A673 (cell line): ENCODE results near the gene IFRD1. TPM values are rescaled to one million over a fixed set of nuclear protein-coding genes. Genes with fewer than 3 reads are reported as not detected.
A peak's percentile ranks its signal among the peaks of the same experiment; 100 is the strongest.

Source experiments
- BruUV-seq: library from RNA; stranded (reverse); fragments of 400-500 nt; replicated peaks from 2 replicates; lab custom pipeline; 2021; lab: Mats Ljungman, UMichigan
- CTCF ChIA-PET: fragments of 300-600 bp; sonication (Branson Sonifier 250); formaldehyde crosslinking; loops from one replicate; lab custom pipeline; 2022; ENCODE audit warnings: antibody characterized with exemption; lab: Charles Lee
- POLR2A ChIA-PET: fragments of 300-600 bp; sonication (Branson Sonifier 250); formaldehyde crosslinking; loops from one replicate; lab custom pipeline; 2022; ENCODE audit warnings: antibody characterized with exemption; ENCODE audit not compliant: low non-redundant PET; lab: Charles Lee
- DNase-seq: peaks from one replicate; pipeline ENCODE4 v3.0.0-alpha.2; 2015; ENCODE audit warnings: low spot score
- H3K27ac ChIP-seq: fragments of 200-600 bp; sonication (generic); 2 replicates; pipeline ENCODE4 v1.5.1; 2016; ENCODE audit warnings: mixed run types, low read depth, mild to moderate bottlenecking, mixed read lengths, antibody characterized with exemption, low read length; ENCODE audit not compliant: poor library complexity, severe bottlenecking
- H3K27me3 ChIP-seq: fragments of 200-600 bp; sonication (generic); replicated peaks from 2 replicates; pipeline ENCODE4 v1.6.1; 2017; ENCODE audit warnings: mixed run types, low read depth, mild to moderate bottlenecking, mixed read lengths, antibody characterized with exemption, low read length; ENCODE audit not compliant: insufficient read depth, poor library complexity
- H3K36me3 ChIP-seq: fragments of 200-600 bp; sonication (generic); 2 replicates; pipeline ENCODE4 v1.6.1; 2016; ENCODE audit warnings: mixed run types, mild to moderate bottlenecking, mixed read lengths, antibody characterized with exemption, low read length; ENCODE audit not compliant: insufficient read depth, poor library complexity, severe bottlenecking
- H3K4me1 ChIP-seq: fragments of 200-600 bp; sonication (generic); 2 replicates; pipeline ENCODE4 v1.6.1; 2017; ENCODE audit warnings: mixed run types, mild to moderate bottlenecking, mixed read lengths, antibody characterized with exemption, low read length; ENCODE audit not compliant: insufficient read depth, poor library complexity, severe bottlenecking
- H3K4me3 ChIP-seq: fragments of 200-600 bp; sonication (generic); 2 replicates; pipeline ENCODE4 v1.5.1; 2016; ENCODE audit warnings: low read depth, mixed run types, mild to moderate bottlenecking, mixed read lengths, low read length; ENCODE audit not compliant: poor library complexity, severe bottlenecking
- H3K9me3 ChIP-seq: fragments of 200-600 bp; sonication (generic); 2 replicates; pipeline ENCODE4 v1.6.1; 2016; ENCODE audit warnings: mixed run types, low read depth, mild to moderate bottlenecking, mixed read lengths, antibody characterized with exemption, low read length; ENCODE audit not compliant: poor library complexity, severe bottlenecking
- CTCF ChIP-seq: fragments of 300-800, 200-600 bp; sonication (generic); conservative IDR thresholded peaks from 2 replicates; pipeline ENCODE4 v1.5.1; 2017; ENCODE audit warnings: low read depth, mild to moderate bottlenecking, antibody characterized with exemption, low read length, moderate library complexity, mixed read lengths
- EZH2 ChIP-seq: fragments of 200-600 bp; sonication (generic); IDR thresholded peaks from 2 replicates; pipeline ENCODE4 v1.6.1; 2017; ENCODE audit warnings: borderline replicate concordance, low read depth, mild to moderate bottlenecking, mixed read lengths, antibody characterized with exemption, low read length; ENCODE audit not compliant: poor library complexity, severe bottlenecking
- intact Hi-C: fragments of 100-400 bp; cut with micrococcal nuclease; formaldehyde crosslinking; loops from one replicate; pipeline ENCODE4 v1.10.0; 2022; ENCODE audit not compliant: unreplicated experiment
- total RNA-seq: library from RNA; stranded (reverse); gene quantifications from 2 replicates; pipeline ENCODE4 v1.2.3, GENCODE V29; 2021

Gene IFRD1
- total RNA-seq, 1 experiment from 2014 or later: 79.9 TPM

- H3K27me3 ChIP-seq: no peaks in the 10 kb centered on the region
- no TSS peak for BruUV-seq
- peaks cover 11% of the 10 kb centered on the region for H3K4me1 ChIP-seq
- TF ChIP-seq EZH2 (no peak), CTCF (peak; percentile 74)
- ChIA-PET CTCF (interaction anchor here (1.1 to 1.3 kb wide), 2 partner anchors 733 to 740 kb away, joined by 3 to 4 read pairs; no protein-coding TSS in a partner anchor), POLR2A (no interaction called here)
- no peak overlapping the region for H3K4me3 ChIP-seq
- intact Hi-C loops: loop anchor here (5.0 to 10.0 kb wide), 3 partner anchors 641 to 754 kb away; no protein-coding TSS in a partner anchor
- peak; percentile 88 for DNase-seq
- no peaks in the 10 kb centered on the region for H3K36me3 ChIP-seq
- H3K27ac ChIP-seq: no peak overlapping the region
- H3K9me3 ChIP-seq: no peaks in the 10 kb centered on the region
Observed at GRCh38 chr7:112495810-112496462, 45.7 kb downstream of the IFRD1 start.

DNA sequence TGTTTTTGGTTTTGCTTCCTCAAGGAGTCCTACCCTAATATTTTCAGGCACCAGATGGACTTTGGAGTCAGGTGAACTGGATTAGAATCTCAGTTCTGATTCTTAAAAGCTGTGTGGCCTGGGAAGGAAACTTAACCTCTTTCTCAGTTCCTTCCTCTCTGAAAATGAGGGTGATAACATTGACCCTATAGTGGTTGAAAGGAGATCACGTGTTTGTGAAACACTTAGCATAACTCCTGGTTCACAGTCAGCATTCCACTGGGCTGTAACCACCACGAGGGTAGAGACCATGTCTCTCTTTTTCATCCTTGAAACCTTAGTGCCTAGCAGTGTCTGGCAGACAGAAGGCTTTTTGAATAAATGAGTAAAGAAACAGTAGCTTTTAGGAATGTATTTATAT is 47.2 kb downstream of the IFRD1 start:
- ChIA-PET CTCF (no interaction called here), POLR2A (no interaction called here)
- Histone ChIP-seq H3K27ac (no peak overlapping the region), H3K36me3 (no peaks in the 10 kb centered on the region), H3K9me3 (no peaks in the 10 kb centered on the region), H3K4me1 (peaks cover 11% of the 10 kb centered on the region), H3K27me3 (no peaks in the 10 kb centered on the region), H3K4me3 (no peak overlapping the region)
- TF ChIP-seq CTCF: no peak
- TF ChIP-seq EZH2: no peak
- intact Hi-C loops: loop anchor here (5.0 to 10.0 kb wide), 3 partner anchors 643 to 755 kb away; no protein-coding TSS in a partner anchor
- BruUV-seq: no TSS peak
- no peak for DNase-seq

GRCh38 chr7:112500619-112501018 is 50.4 kb downstream of the IFRD1 start:
- ChIA-PET CTCF (no interaction called here), POLR2A (interaction anchor here (0.7 kb wide), 1 partner anchor 48 kb away, joined by 13 read pairs; no protein-coding TSS in a partner anchor)
- peak; percentile 15 for DNase-seq
- H3K9me3 ChIP-seq: no peaks in the 10 kb centered on the region
- H3K27me3 ChIP-seq: no peaks in the 10 kb centered on the region
- H3K36me3 ChIP-seq: no peaks in the 10 kb centered on the region
- no TSS peak for BruUV-seq
- peaks cover 2% of the 10 kb centered on the region for H3K4me1 ChIP-seq
- intact Hi-C loops: no loop called here
- TF ChIP-seq CTCF (peak; percentile 35; the same call in 1 of the 2 replicates), EZH2 (no peak)
- no peak overlapping the region for H3K27ac ChIP-seq
- no peak overlapping the region for H3K4me3 ChIP-seq
